CD14-positive monocyte (primary cell): Measurements from ENCODE around the gene HLA-DRB1. TPM values are rescaled to one million over a fixed set of nuclear protein-coding genes. Genes with fewer than 3 reads are reported as not detected.
A peak's percentile ranks its signal among the peaks of the same experiment; 100 is the strongest.

Experiments
- DNase-seq, 3 donors: peaks; one replicate each; pipeline ENCODE4 v3.0.0-alpha.2; 2011 to 2022
- H2AFZ ChIP-seq: 2 replicates; pipeline ENCODE4 v1.6.0; 2012; ENCODE audit warnings: mild to moderate bottlenecking, low read depth, low read length, inconsistent platforms; ENCODE audit not compliant: insufficient read depth, poor library complexity, severe bottlenecking
- H3K27ac ChIP-seq, 2 donors: 1 replicate in 1 of 2; 2 replicates in 1 of 2; pipeline ENCODE4 v1.5.1; 2012 to 2013; ENCODE audit warnings: low read length in 2 of 2, control low read depth in 1 of 2, inconsistent platforms in 1 of 2, low read depth in 1 of 2, mild to moderate bottlenecking in 1 of 2
- H3K27me3 ChIP-seq, 2 donors: one replicate each; pipeline versions ENCODE4 v1.6.0 to v1.6.1; 2011 to 2013; ENCODE audit warnings: low read length in 2 of 2; ENCODE audit not compliant: control insufficient read depth in 2 of 2, insufficient read depth in 2 of 2
- H3K36me3 ChIP-seq, 2 donors: replicated peaks in 1 of 2; 1 replicate in 1 of 2; 2 replicates in 1 of 2; pipeline versions ENCODE4 v1.5.1 to v1.6.1; 2012 to 2013; ENCODE audit warnings: low read length in 2 of 2, control low read depth in 1 of 2, inconsistent platforms in 1 of 2, mild to moderate bottlenecking in 1 of 2; ENCODE audit not compliant: insufficient read depth in 2 of 2, control insufficient read depth in 1 of 2
- H3K4me1 ChIP-seq, 2 donors: 1 replicate in 1 of 2; 2 replicates in 1 of 2; pipeline versions ENCODE4 v1.5.1 to v1.6.1; 2012 to 2013; ENCODE audit warnings: low read length in 2 of 2, control low read depth in 1 of 2, inconsistent platforms in 1 of 2, mild to moderate bottlenecking in 1 of 2, moderate library complexity in 1 of 2; ENCODE audit not compliant: insufficient read depth in 2 of 2, control insufficient read depth in 1 of 2
- H3K4me2 ChIP-seq: replicated peaks from 2 replicates; pipeline ENCODE3; 2012; ENCODE audit warnings: low read length, moderate library complexity, mild to moderate bottlenecking; ENCODE audit not compliant: poor library complexity, severe bottlenecking; ENCODE audit errors: extremely low read depth
- H3K4me3 ChIP-seq, 3 experiments: fragments of 200-600 bp in 1 of 3; sonication (generic) in 1 of 3; replicated peaks in 1 of 3; 1 replicate in 2 of 3; 2 replicates in 1 of 3; pipeline ENCODE4 v1.5.1; 2011 to 2013; ENCODE audit warnings: low read length in 3 of 3, mild to moderate bottlenecking in 3 of 3, control low read depth in 2 of 3, low read depth in 2 of 3, inconsistent platforms in 1 of 3, moderate library complexity in 1 of 3
- H3K79me2 ChIP-seq: 2 replicates; pipeline ENCODE4 v1.6.0; 2012; ENCODE audit warnings: mild to moderate bottlenecking, control low read depth, inconsistent platforms, low read length, moderate library complexity; ENCODE audit not compliant: insufficient read depth
- H3K9ac ChIP-seq: 2 replicates; pipeline ENCODE4 v1.6.0; 2017; ENCODE audit warnings: low read length, mild to moderate bottlenecking; ENCODE audit not compliant: insufficient read depth, poor library complexity, severe bottlenecking
- H3K9me3 ChIP-seq, 2 donors: replicated peaks in 1 of 2; 1 replicate in 1 of 2; 2 replicates in 1 of 2; pipeline versions ENCODE4 v1.5.1 to v1.6.1; 2012 to 2013; ENCODE audit warnings: low read length in 2 of 2, control low read depth in 1 of 2; ENCODE audit not compliant: control insufficient read depth in 1 of 2, insufficient read depth in 1 of 2
- H4K20me1 ChIP-seq: 2 replicates; pipeline ENCODE4 v1.6.0; 2012; ENCODE audit warnings: mild to moderate bottlenecking, low read length, control low read depth, moderate library complexity; ENCODE audit not compliant: insufficient read depth
- H3K27ac Mint-ChIP-seq, 7 donors: one replicate each; pipeline ENCODE4 v1.8.0; 2020; ENCODE audit warnings: mild to moderate bottlenecking in 7 of 7, mixed read lengths in 7 of 7, moderate library complexity in 6 of 7, inconsistent platforms in 2 of 7
- H3K27me3 Mint-ChIP-seq, 3 donors: one replicate each; pipeline ENCODE4 v1.8.0; 2021 to 2022; ENCODE audit warnings: low read depth in 3 of 3, mild to moderate bottlenecking in 3 of 3, mixed read lengths in 3 of 3, moderate library complexity in 3 of 3, inconsistent platforms in 1 of 3
- H3K36me3 Mint-ChIP-seq, 2 donors: one replicate each; pipeline ENCODE4 v1.8.0; 2020; ENCODE audit warnings: mixed read lengths in 2 of 2, inconsistent platforms in 1 of 2, mild to moderate bottlenecking in 1 of 2
- H3K4me1 Mint-ChIP-seq: one replicate; pipeline ENCODE4 v1.8.0; 2020; ENCODE audit warnings: mild to moderate bottlenecking, mixed read lengths
- H3K4me3 Mint-ChIP-seq, 2 donors: one replicate each; pipeline ENCODE4 v1.8.0; 2020; ENCODE audit warnings: mild to moderate bottlenecking in 2 of 2, mixed read lengths in 2 of 2, moderate library complexity in 1 of 2
- H3K9me3 Mint-ChIP-seq, 7 donors: one replicate each; pipeline ENCODE4 v1.8.0; 2020 to 2022; ENCODE audit warnings: mixed read lengths in 7 of 7, mild to moderate bottlenecking in 6 of 7, moderate library complexity in 6 of 7, inconsistent platforms in 2 of 7
- CTCF ChIP-seq: fragments of 200-600 bp; IDR thresholded peaks from one replicate; pipeline ENCODE4 v1.8.0; 2022; ENCODE audit warnings: antibody characterized with exemption, mild to moderate bottlenecking
- WGBS: methylation state at CpG from one replicate; pipeline ENCODE4 v1.1.5; 2013; ENCODE audit warnings: missing lambda C conversion rate; ENCODE audit not compliant: insufficient coverage; 5-methylcytosine and 5-hydroxymethylcytosine counted together
- intact Hi-C, 2 donors: fragments of 100-400 bp; cut with micrococcal nuclease; formaldehyde crosslinking; loops; one replicate each; pipeline versions ENCODE4 v1.15.0 to v1.15.1; 2023
- polyA plus RNA-seq, 3 donors: library from polyadenylated mRNA; depleted of rRNA in 1 of 3; unstranded in 2 of 3; stranded (reverse) in 1 of 3; fragments of 300-500 nt in 2 of 3; fragments of >200 nt in 1 of 3; fragmentation: Illumina TruSeq in 2 of 3; gene quantifications; 1 replicate in 2 of 3; 2 replicates in 1 of 3; pipeline ENCODE4 v1.2.3, GENCODE V29; 2012 to 2021

Gene HLA-DRB1
- polyA plus RNA-seq, 3 donors, result 928 to 2,792 (median 2,645) TPM

DNA sequence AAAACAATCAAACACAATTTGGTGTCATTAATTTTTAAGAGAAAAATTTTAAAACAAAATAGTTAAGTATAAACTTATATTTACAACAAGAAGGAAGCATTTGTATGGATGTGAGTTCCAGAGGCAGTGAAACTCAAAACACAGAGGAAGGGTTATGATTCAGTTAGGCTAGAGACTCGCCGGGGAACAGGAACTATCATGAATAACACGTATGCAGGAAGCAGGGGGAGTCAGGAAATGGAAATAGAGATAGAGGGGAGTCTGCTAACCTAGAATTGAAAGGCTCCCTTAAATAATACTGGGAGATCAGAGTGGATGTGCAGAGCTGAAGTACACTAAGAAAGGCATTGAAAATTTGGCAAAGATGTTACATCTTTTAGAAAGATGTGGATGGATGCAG lies 14.2 kb upstream of the HLA-DRB1 start:
- H3K79me2 ChIP-seq, result no peaks in the 10 kb centered on the region
- H3K27me3 Mint-ChIP-seq, result peaks cover 0 to 5% (median 0%) of the 10 kb centered on the region in 3 donors
- peaks cover 28 to 32% of the 10 kb centered on the region in 2 donors for H3K4me1 ChIP-seq
- no peaks in the 10 kb centered on the region for H4K20me1 ChIP-seq
- TF ChIP-seq CTCF, result no peak
- peak overlapping the region; percentile 56 for H3K9ac ChIP-seq
- no peak overlapping the region for H2AFZ ChIP-seq
- H3K27ac ChIP-seq, result peak overlapping the region; percentile 46 to 90
- H3K36me3 ChIP-seq, result no peaks in the 10 kb centered on the region
- H3K27me3 ChIP-seq, result no peaks in the 10 kb centered on the region
- peak overlapping the region; percentile 34 to 72 for H3K4me3 Mint-ChIP-seq
- H3K36me3 Mint-ChIP-seq, result peaks cover 4 to 5% of the 10 kb centered on the region in 2 donors
- DNase-seq, result peak; percentile 56 to 62 (median 57)
- 0% methylated on average over 3 of the region's 3 CpGs for WGBS
- intact Hi-C loops, result no loop called here
- peaks cover 55% of the 10 kb centered on the region for H3K4me1 Mint-ChIP-seq
- H3K27ac Mint-ChIP-seq, result peak overlapping the region in 6 of 7 donors; percentile 97 to 100 (median 98)
- H3K9me3 ChIP-seq, result no peaks in the 10 kb centered on the region
- H3K4me3 ChIP-seq, result peak overlapping the region; percentile 4 to 36 (median 21)
- H3K4me2 ChIP-seq, result peak overlapping the region; percentile 37
- peaks cover 0 to 7% (median 3%) of the 10 kb centered on the region in 7 donors for H3K9me3 Mint-ChIP-seq

GRCh38 chr6:32603222-32603621 lies 13.6 kb upstream of the HLA-DRB1 start:
- intact Hi-C loops, result no loop called here
- no peak for DNase-seq
- Histone ChIP-seq H3K27me3 (no peaks in the 10 kb centered on the region), H3K4me2 (peak overlapping the region; percentile 22), H3K9ac (no peak overlapping the region), H3K79me2 (no peaks in the 10 kb centered on the region), H3K27ac (peak overlapping the region in 1 of 2 donors; percentile 84), H3K4me3 (peak overlapping the region in 1 of 3 experiments; percentile 14), H3K9me3 (no peaks in the 10 kb centered on the region), H3K4me1 (peaks cover 28 to 31% of the 10 kb centered on the region in 2 donors), H4K20me1 (no peaks in the 10 kb centered on the region), H3K36me3 (no peaks in the 10 kb centered on the region), H2AFZ (no peak overlapping the region)
- peaks cover 0 to 9% (median 3%) of the 10 kb centered on the region in 7 donors for H3K9me3 Mint-ChIP-seq
- no CpG with 5 or more reads among the region's 5 CpGs for WGBS
- H3K4me3 Mint-ChIP-seq, result no peak overlapping the region
- TF ChIP-seq CTCF, result no peak
- H3K27ac Mint-ChIP-seq, result peak overlapping the region in 6 of 7 donors; percentile 92 to 98 (median 96)
- H3K4me1 Mint-ChIP-seq, result peaks cover 53% of the 10 kb centered on the region
- peaks cover 0 to 5% (median 0%) of the 10 kb centered on the region in 3 donors for H3K27me3 Mint-ChIP-seq
- peaks cover 4% of the 10 kb centered on the region in 2 donors for H3K36me3 Mint-ChIP-seq
